Measurements from ENCODE around the gene LAMB4.

The LAMB4 gene

DNA sequence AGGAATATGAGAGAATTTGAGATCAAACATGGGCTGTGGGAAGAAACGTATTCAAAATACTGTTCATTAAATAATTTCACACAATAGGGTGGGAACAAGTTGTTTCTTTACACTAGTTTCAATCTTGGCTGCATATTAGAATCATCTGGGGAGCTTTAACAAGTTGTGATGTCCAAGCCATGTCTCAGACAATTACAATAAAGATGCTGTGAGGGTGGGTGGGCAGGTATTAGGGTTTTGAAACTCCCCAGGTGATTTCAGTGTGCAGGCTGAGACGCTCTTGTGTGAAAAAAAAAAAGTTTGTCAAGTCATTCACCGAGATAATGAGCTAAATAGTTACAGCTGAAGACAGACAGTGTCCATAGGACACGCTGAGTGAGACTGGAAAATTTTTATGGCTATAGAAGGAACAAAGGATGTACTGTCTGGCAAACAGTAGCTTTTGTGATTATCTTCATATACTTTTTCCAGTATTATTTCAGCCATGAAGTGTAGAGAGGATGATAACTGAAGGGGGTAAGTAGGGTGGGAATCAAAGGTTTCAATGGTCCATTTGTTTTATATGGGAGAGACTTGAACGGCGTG is 12.6 kb upstream of the LAMB4 start:
- DNase-seq (ENCODE audit: extremely low read depth in 1 of 2, low read depth in 1 of 2), result no peak

- no peak for DNase-seq (ENCODE audit: extremely low read depth in 1 of 2, low read depth in 1 of 2)
These were observed 12.0 kb upstream of the LAMB4 start for GRCh38 chr7:108142180-108142579.

- DNase-seq (ENCODE audit: extremely low read depth in 1 of 2, low read depth in 1 of 2), result no peak
These were observed 10.5 kb upstream of the LAMB4 start for GRCh38 chr7:108140671-108141070.

DNA sequence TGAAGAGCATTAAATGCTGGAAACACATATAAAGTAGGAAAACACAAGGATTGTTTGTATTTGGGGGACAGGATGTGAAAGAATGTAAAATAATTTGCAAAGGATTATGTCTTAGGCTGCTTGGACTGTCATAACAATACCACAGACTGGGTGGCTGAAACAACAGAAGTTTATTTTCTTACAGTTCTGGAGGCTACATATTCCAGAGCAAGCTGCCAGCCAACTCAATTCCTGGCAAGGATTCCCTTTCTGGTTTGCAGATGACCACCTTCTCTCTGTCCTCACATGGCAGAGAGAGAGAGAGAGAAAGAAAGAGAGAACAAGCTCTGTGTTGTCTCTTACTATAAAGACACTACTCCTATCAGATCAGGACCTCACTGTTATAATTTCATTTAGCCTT is 8.8 kb upstream of the LAMB4 start:
- no peak for DNase-seq (ENCODE audit: extremely low read depth in 1 of 2, low read depth in 1 of 2)

DNA sequence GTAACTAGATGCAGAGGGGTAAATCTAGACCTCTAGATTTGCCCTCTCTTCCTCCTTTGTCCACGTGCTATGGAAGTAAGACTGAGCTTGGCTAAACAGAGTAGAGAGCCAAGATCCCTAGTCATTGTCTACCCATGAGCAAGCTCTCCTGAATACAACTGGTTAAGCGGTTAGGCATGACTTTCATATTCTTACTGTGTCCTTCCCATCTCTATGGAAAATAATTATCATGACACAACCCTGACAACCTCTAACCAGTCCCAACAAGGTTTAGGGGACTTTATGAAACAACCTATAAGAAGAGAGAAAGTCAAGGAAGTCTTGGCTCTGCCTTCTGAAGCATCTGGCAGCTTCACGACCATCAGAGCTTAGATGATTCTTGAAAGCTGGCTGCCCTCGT is 7.8 kb upstream of the LAMB4 start:
- DNase-seq (ENCODE audit: extremely low read depth in 1 of 2, low read depth in 1 of 2), result no peak

DNA sequence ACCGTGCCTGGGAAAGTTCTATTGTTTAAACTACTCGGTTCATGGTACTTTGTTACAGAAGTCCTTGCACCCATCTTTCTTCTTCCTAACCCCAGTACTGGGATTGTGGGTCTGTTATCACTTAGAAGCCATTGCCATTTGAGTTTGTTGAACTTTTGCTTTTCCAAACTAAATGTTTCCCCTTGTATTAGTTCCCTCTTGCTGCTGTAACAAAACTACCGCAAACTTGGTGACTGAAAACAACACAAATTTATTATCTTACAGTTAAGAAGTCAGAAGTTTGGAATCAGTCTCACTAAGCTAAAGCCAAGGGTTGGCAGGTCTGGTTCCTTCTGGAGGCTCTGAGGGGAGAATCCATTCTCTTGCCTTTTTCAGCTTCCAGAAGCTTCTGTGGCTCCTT is 6.9 kb upstream of the LAMB4 start:
- DNase-seq (ENCODE audit: extremely low read depth in 1 of 2, low read depth in 1 of 2), result no peak

GRCh38 chr7:108136191-108136688 is 6.1 kb upstream of the LAMB4 start:
- no peak for DNase-seq (ENCODE audit: extremely low read depth in 1 of 2, low read depth in 1 of 2)

DNA sequence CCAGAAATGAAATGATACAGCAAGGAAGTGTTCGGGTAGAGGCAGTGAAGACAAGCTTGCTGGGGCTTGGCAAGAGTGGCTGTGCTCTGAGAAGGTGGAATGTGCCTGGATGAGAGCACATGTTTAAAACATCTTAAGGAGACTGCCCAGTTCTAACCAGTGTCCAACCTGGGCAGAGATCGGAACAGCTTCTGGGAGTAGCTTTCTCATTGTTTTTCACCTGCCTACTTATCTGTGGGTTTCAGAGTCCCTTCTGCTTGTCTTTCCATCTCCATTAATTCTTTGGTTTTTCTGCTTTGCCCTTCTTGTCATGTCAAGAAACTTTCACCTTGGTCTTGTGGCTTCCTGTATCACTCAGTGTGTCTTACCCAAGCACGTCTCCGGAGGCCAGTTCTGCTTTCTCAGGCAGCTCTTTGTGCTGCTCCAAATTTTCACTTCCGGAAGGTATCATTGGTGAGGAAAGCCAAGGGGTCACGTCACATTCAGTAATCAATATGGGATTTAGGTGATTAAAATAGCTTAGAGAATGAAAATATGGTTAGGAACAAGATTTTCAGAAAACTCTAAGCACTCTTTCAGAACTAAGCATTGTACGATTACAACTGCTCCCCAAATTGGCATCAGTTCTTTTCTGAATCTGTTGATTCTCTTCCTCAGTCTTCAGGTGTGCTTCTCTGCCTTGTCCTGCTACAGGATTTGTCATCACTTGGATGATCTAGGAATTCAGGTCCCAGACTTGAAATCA is 5.5 kb upstream of the LAMB4 start:
- DNase-seq (ENCODE audit: extremely low read depth in 1 of 2, low read depth in 1 of 2), result no peak

GRCh38 chr7:108134486-108134885 is 4.3 kb upstream of the LAMB4 start:
- no peak for DNase-seq (ENCODE audit: extremely low read depth in 1 of 2, low read depth in 1 of 2)

- DNase-seq (ENCODE audit: extremely low read depth in 1 of 2, low read depth in 1 of 2), result no peak
These were observed 2.5 kb upstream of the LAMB4 start for GRCh38 chr7:108132551-108133265.

GRCh38 chr7:108129018-108129965 is 869 bp downstream of the LAMB4 start:
- DNase-seq (ENCODE audit: extremely low read depth in 1 of 2, low read depth in 1 of 2), result no peak

- no peak for DNase-seq (ENCODE audit: extremely low read depth in 1 of 2, low read depth in 1 of 2)
These were observed 1.6 kb downstream of the LAMB4 start for GRCh38 chr7:108128514-108128913.

GRCh38 chr7:108127461-108127860 is 2.7 kb downstream of the LAMB4 start:
- no peak for DNase-seq (ENCODE audit: extremely low read depth in 1 of 2, low read depth in 1 of 2)

DNA sequence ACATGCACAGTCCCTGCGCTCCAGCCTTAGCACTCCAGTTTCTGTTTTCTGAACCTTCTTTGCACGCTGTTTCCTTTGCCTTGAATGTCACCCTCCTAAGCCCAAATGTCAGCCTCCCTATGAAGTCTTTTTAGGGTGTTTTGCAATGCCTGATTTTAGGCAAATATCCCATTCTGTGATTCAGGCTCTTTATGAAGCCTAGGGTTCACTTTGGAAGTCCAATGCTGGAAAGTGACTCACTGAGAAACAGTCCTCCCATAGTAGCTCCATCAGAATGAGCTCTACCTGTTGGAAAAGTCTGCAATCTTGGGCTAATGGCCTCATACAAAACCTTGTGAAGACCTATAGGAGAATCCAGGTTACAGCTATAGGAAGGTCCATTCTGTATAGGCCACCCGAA is 5.3 kb downstream of the LAMB4 start:
- no peak for DNase-seq (ENCODE audit: extremely low read depth in 1 of 2, low read depth in 1 of 2)

DNA sequence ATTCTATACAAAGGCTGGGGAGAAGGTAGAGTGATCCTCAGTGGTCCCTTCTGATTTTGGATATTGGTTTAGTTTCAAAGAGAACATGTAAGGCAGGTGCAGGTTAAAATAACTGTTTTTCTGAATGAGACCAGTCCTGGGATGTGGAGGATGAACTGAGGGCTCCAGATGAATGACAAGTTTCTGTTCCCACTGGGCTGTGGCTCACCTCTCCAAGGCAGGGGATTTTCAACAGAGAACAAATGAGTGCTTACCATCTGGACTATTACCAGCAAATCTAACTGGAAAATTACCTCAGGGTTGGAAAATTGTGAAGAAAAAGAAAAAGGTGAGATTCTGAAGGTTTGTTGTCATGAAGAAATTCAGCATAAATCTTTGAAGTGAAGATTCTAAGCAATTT is 8.0 kb downstream of the LAMB4 start:
- no peak for DNase-seq (ENCODE audit: extremely low read depth in 1 of 2, low read depth in 1 of 2)

- DNase-seq (ENCODE audit: extremely low read depth in 1 of 2, low read depth in 1 of 2), result no peak
These were observed 9.2 kb downstream of the LAMB4 start for GRCh38 chr7:108120933-108121332.

DNA sequence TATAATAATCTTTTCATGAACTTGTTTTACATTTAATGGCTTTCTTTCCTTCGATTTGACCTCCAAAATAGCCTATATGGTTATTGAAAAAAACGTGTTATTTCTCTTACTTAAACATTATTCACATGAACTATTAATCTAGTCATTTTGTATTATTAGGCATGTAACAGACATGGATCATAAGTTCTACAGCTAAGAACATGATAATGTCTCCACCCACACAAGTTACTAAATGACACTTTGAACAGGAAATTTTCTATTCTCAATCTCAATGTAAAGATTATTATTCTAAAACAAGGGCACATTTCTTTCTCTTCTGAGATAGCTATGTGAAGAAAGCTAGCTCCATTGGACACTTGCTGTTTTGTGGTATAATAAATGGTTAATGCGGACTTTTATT is 10.0 kb downstream of the LAMB4 start:
- no peak for DNase-seq (ENCODE audit: extremely low read depth in 1 of 2, low read depth in 1 of 2)

- no peak for DNase-seq (ENCODE audit: extremely low read depth in 1 of 2, low read depth in 1 of 2)
These were observed 11.2 kb downstream of the LAMB4 start for GRCh38 chr7:108118959-108119358.

GRCh38 chr7:108114117-108114841 is 15.9 kb downstream of the LAMB4 start:
- no peak for DNase-seq (ENCODE audit: extremely low read depth in 1 of 2, low read depth in 1 of 2)

GRCh38 chr7:108112683-108113082 is 17.5 kb downstream of the LAMB4 start:
- no peak for DNase-seq (ENCODE audit: extremely low read depth in 1 of 2, low read depth in 1 of 2)
